Endothelial cell of umbilical vein (primary cell): Measurements from ENCODE around the gene AUTS2. TPM values are rescaled to one million over a fixed set of nuclear protein-coding genes. Genes with fewer than 3 reads are reported as not detected.

ENCODE experiments used
- BruUV-seq: library from RNA; stranded (reverse); fragments of 400-500 nt; replicated peaks from 2 replicates; lab custom pipeline; 2021; lab: Mats Ljungman, UMichigan
- CTCF ChIA-PET: fragments of 300-600, 350-600 bp; sonication (Branson Sonifier 250); formaldehyde crosslinking; loops from one replicate; lab custom pipeline; 2021; ENCODE audit warnings: antibody characterized with exemption, inconsistent platforms; lab: Charles Lee
- POLR2A ChIA-PET: fragments of 300-600, 350-600 bp; sonication (Branson Sonifier 250); formaldehyde crosslinking; loops from one replicate; lab custom pipeline; 2021; ENCODE audit warnings: antibody characterized with exemption, inconsistent platforms; lab: Charles Lee
- DNase-seq: peaks from one replicate; pipeline ENCODE4 v3.0.0-alpha.2; 2011; ENCODE audit warnings: low read depth, low spot score
- FAIRE-seq: peaks from 2 replicates; lab custom pipeline; 2011; peaks lifted over from hg19 to GRCh38; lab: Jason Lieb, UNC
- H2AFZ ChIP-seq: 2 replicates; pipeline ENCODE4 v1.6.0; 2012; ENCODE audit warnings: low read depth, low read length, control low read depth, inconsistent platforms
- H3K27ac ChIP-seq: 2 replicates; pipeline ENCODE4 v1.5.1; 2011; ENCODE audit warnings: low read depth, mild to moderate bottlenecking, control low read depth, low read length, moderate library complexity; ENCODE audit not compliant: insufficient read depth
- H3K27me3 ChIP-seq, 2 experiments: 2 replicates each; pipeline versions ENCODE4 v1.6.0 to v1.6.1; 2011; ENCODE audit warnings: low read length in 2 of 2, mixed read lengths in 1 of 2; ENCODE audit not compliant: control insufficient read depth in 2 of 2, insufficient read depth in 2 of 2
- H3K36me3 ChIP-seq, 2 experiments: 2 replicates in 1 of 2; 3 replicates in 1 of 2; pipeline ENCODE4 v1.5.1; 2011; ENCODE audit warnings: low read length in 2 of 2, mild to moderate bottlenecking in 1 of 2, moderate library complexity in 1 of 2; ENCODE audit not compliant: control insufficient read depth in 2 of 2, insufficient read depth in 2 of 2; ENCODE audit errors: extremely low read depth in 1 of 2
- H3K4me1 ChIP-seq: 3 replicates; pipeline ENCODE4 v1.5.1; 2011; ENCODE audit warnings: mild to moderate bottlenecking, low read length; ENCODE audit not compliant: control insufficient read depth, insufficient read depth; ENCODE audit errors: extremely low read depth
- H3K4me2 ChIP-seq: 2 replicates; pipeline ENCODE4 v1.6.1; 2011; ENCODE audit warnings: low read length, control low read depth, mixed read lengths; ENCODE audit not compliant: insufficient read depth
- H3K4me3 ChIP-seq, 3 experiments: fragments of 200-600 bp in 1 of 3; sonication (generic), shearing (Covaris generic) in 1 of 3; replicated peaks in 1 of 3; 2 replicates each; pipeline ENCODE4 v1.5.1; 2011 to 2016; ENCODE audit warnings: control low read depth in 3 of 3, low read length in 3 of 3, mild to moderate bottlenecking in 2 of 3, inconsistent platforms in 1 of 3, low read depth in 1 of 3, moderate library complexity in 1 of 3; ENCODE audit not compliant: insufficient read depth in 1 of 3
- H3K79me2 ChIP-seq: 2 replicates; pipeline ENCODE4 v1.6.0; 2012; ENCODE audit warnings: low read length, inconsistent platforms; ENCODE audit not compliant: control insufficient read depth, insufficient read depth
- H3K9ac ChIP-seq: replicated peaks from 2 replicates; pipeline ENCODE3; 2011; ENCODE audit warnings: low read length, control low read depth; ENCODE audit not compliant: insufficient read depth; ENCODE audit errors: extremely low read depth
- H3K9me1 ChIP-seq: replicated peaks from 3 replicates; pipeline ENCODE4 v1.6.0; 2011; ENCODE audit warnings: mild to moderate bottlenecking, low read length; ENCODE audit not compliant: control insufficient read depth, insufficient read depth; ENCODE audit errors: extremely low read depth
- H3K9me3 ChIP-seq: replicated peaks from 2 replicates; pipeline ENCODE4 v1.5.1; 2012; ENCODE audit warnings: low read length, inconsistent platforms; ENCODE audit not compliant: control insufficient read depth, insufficient read depth
- H4K20me1 ChIP-seq: replicated peaks from 2 replicates; pipeline ENCODE3; 2011; ENCODE audit warnings: mild to moderate bottlenecking, low read length; ENCODE audit not compliant: control insufficient read depth, insufficient read depth; ENCODE audit errors: extremely low read depth
- EZH2 ChIP-seq: IDR thresholded peaks from 2 replicates; pipeline ENCODE4 v1.6.1; 2012; ENCODE audit warnings: borderline replicate concordance, low read depth, mild to moderate bottlenecking, moderate library complexity, low read length, inconsistent platforms; ENCODE audit not compliant: severe bottlenecking
- FOS ChIP-seq: IDR thresholded peaks from 2 replicates; pipeline ENCODE4 v1.6.1; 2011; ENCODE audit warnings: mild to moderate bottlenecking, low read length, moderate library complexity, borderline replicate concordance; ENCODE audit not compliant: insufficient read depth
- GATA2 ChIP-seq: IDR thresholded peaks from 2 replicates; pipeline ENCODE4 v1.7.0; 2011; ENCODE audit warnings: low read depth, mild to moderate bottlenecking, moderate library complexity, mixed read lengths, low read length; ENCODE audit not compliant: insufficient read length, insufficient read depth
- JUN ChIP-seq: IDR thresholded peaks from 2 replicates; pipeline ENCODE4 v1.6.1; 2011; ENCODE audit warnings: borderline replicate concordance, low read depth; ENCODE audit not compliant: insufficient read length, insufficient read depth
- MYC ChIP-seq: IDR thresholded peaks from one replicate; pipeline ENCODE4 v1.6.1; 2011; ENCODE audit warnings: mild to moderate bottlenecking, low read depth, low read length
- POLR2A ChIP-seq: IDR thresholded peaks from 2 replicates; pipeline ENCODE4 v1.6.1; 2012; ENCODE audit warnings: low read depth, mild to moderate bottlenecking, control low read depth, low read length
- POLR2AphosphoS5 ChIP-seq: IDR thresholded peaks from 2 replicates; pipeline ENCODE4 v1.6.1; 2012; ENCODE audit warnings: low read depth, mild to moderate bottlenecking, control low read depth, low read length, moderate library complexity; ENCODE audit not compliant: insufficient read depth
- dilution Hi-C: fragments of 300-500 bp; cut with MboI; formaldehyde crosslinking; loops from one replicate; pipeline ENCODE4 v1.15.0; 2019; ENCODE audit warnings: low sequenced_read_pairs; ENCODE audit not compliant: extremely low pct_ligation_motif_present
- intact Hi-C: fragments of 100-400 bp; cut with micrococcal nuclease; formaldehyde crosslinking; loops from one replicate; pipeline ENCODE4 v1.10.0; 2022
- polyA plus RNA-seq, 4 experiments: library from polyadenylated mRNA; depleted of rRNA in 3 of 4; stranded (reverse) in 3 of 4; unstranded in 1 of 4; fragments of >200 nt; gene quantifications; 2 replicates each; pipeline versions ENCODE4 v1.2.1 to v1.2.3, GENCODE V29; 2011 to 2012; ENCODE audit warnings: missing spikeins in 1 of 4
- total RNA-seq: library from RNA; stranded (reverse); gene quantifications from 2 replicates; pipeline ENCODE4 v1.2.3, GENCODE V29; 2021
- TF ChIP-seq, protein P1 (sequence below), 2 donors: IDR thresholded peaks; 1 replicate in 1 of 2; 2 replicates in 1 of 2; pipeline ENCODE4 v1.5.1; 2011; ENCODE audit warnings: low read length in 2 of 2, mild to moderate bottlenecking in 2 of 2, moderate library complexity in 2 of 2, control low read depth in 1 of 2, inconsistent platforms in 1 of 2, low read depth in 1 of 2; ENCODE audit not compliant: insufficient read depth in 1 of 2; ENCODE audit errors: extremely low read depth in 1 of 2
- TF ChIP-seq, protein P2 (sequence below): IDR thresholded peaks from 2 replicates; pipeline ENCODE4 v1.6.1; 2011; ENCODE audit not compliant: insufficient read depth, insufficient read length

The AUTS2 gene
- total and polyA plus RNA-seq, 2 donors (not counting 3 experiments of a cell fraction or from before 2014, with no cell fraction given): 0.59 to 8.0 TPM

DNA sequence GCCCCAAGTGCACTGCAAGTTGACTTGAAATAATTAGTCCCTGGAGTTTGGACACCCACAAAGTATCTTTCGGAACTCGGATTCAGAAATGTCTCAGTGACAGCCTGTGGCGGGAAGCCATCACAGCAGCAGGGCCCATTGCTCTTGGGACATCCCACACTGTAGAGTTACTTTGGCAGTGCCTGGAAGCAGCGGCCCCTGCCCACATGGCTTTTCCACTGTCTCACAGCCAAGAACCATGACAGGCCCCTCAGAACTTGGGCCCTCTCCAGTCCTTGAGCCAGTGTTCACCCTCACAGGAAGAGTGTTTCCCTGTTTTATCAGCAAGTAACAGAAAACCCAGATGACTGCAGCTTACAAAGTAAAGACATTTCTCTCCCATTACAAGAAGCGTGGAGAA is 1056.7 kb downstream of the AUTS2 start:
- Histone ChIP-seq H3K36me3 (no peaks in the 10 kb centered on the region), H2AFZ (no peak overlapping the region), H3K4me1 (no peaks in the 10 kb centered on the region), H3K79me2 (no peaks in the 10 kb centered on the region), H3K4me2 (no peak overlapping the region), H3K9me3 (peaks cover 2% of the 10 kb centered on the region), H3K9me1 (no peaks in the 10 kb centered on the region), H3K27ac (no peak overlapping the region), H3K9ac (no peak overlapping the region), H4K20me1 (no peaks in the 10 kb centered on the region), H3K4me3 (no peak overlapping the region), H3K27me3 (no peaks in the 10 kb centered on the region)
- ChIA-PET CTCF (no interaction called here), POLR2A (no interaction called here)
- no peak for DNase-seq
- no peak for FAIRE-seq
- no peak for TF ChIP-seq POLR2A
- dilution Hi-C loops: no loop called here
- BruUV-seq: no TSS peak
- intact Hi-C loops: no loop called here

DNA sequence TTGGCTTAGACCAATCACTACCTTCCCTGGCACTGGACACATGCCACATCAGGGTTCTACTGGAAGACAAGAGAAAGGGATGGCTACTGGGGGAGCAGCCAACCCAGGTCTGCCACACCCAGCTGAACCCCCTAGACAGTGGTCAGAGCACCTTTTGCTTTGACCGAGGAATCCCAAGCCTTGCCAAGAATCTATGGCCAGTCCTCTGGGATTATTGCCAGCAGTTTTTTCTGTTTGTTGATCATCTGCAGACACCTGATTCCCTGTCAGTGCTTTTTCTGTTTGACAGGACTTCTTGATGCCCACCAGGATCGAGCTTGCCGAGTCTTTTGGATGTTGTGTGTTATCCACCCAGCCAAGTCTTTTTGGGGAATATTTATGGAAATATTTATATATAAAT is 1057.4 kb downstream of the AUTS2 start:
- BruUV-seq: no TSS peak
- H3K27ac ChIP-seq: no peak overlapping the region
- H3K9me1 ChIP-seq: no peaks in the 10 kb centered on the region
- no peak overlapping the region for H3K9ac ChIP-seq
- no peak overlapping the region for H3K4me3 ChIP-seq
- H3K36me3 ChIP-seq: no peaks in the 10 kb centered on the region
- TF ChIP-seq, protein P1, sequence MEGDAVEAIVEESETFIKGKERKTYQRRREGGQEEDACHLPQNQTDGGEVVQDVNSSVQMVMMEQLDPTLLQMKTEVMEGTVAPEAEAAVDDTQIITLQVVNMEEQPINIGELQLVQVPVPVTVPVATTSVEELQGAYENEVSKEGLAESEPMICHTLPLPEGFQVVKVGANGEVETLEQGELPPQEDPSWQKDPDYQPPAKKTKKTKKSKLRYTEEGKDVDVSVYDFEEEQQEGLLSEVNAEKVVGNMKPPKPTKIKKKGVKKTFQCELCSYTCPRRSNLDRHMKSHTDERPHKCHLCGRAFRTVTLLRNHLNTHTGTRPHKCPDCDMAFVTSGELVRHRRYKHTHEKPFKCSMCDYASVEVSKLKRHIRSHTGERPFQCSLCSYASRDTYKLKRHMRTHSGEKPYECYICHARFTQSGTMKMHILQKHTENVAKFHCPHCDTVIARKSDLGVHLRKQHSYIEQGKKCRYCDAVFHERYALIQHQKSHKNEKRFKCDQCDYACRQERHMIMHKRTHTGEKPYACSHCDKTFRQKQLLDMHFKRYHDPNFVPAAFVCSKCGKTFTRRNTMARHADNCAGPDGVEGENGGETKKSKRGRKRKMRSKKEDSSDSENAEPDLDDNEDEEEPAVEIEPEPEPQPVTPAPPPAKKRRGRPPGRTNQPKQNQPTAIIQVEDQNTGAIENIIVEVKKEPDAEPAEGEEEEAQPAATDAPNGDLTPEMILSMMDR (IDR thresholded peaks at IDR 0.05; ENCODE audit: extremely low read depth in 1 of 2, insufficient read depth in 1 of 2, low read depth in 1 of 2, low read length in 2 of 2): no peak
- no peak for TF ChIP-seq POLR2AphosphoS5
- no peak for TF ChIP-seq GATA2
- no peak for TF ChIP-seq POLR2A
- TF ChIP-seq, protein P2, sequence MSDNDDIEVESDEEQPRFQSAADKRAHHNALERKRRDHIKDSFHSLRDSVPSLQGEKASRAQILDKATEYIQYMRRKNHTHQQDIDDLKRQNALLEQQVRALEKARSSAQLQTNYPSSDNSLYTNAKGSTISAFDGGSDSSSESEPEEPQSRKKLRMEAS: no peak
- no peak for TF ChIP-seq EZH2
- TF ChIP-seq MYC: no peak
- TF ChIP-seq JUN: no peak
- no peak for TF ChIP-seq FOS
- DNase-seq (no peak), FAIRE-seq (no peak)
- intact Hi-C loops: no loop called here
- no peaks in the 10 kb centered on the region for H4K20me1 ChIP-seq
- dilution Hi-C loops: no loop called here
- H2AFZ ChIP-seq: no peak overlapping the region
- no peak overlapping the region for H3K4me2 ChIP-seq
- no peaks in the 10 kb centered on the region for H3K27me3 ChIP-seq
- POLR2A ChIA-PET: no interaction called here
- no peaks in the 10 kb centered on the region for H3K4me1 ChIP-seq
- peaks cover 2% of the 10 kb centered on the region for H3K9me3 ChIP-seq
- CTCF ChIA-PET: no interaction called here
- no peaks in the 10 kb centered on the region for H3K79me2 ChIP-seq
